ENCODE data around the gene ZNHIT1.
A peak's percentile ranks its signal among the peaks of the same experiment; 100 is the strongest.

ZNHIT1 gene

DNA sequence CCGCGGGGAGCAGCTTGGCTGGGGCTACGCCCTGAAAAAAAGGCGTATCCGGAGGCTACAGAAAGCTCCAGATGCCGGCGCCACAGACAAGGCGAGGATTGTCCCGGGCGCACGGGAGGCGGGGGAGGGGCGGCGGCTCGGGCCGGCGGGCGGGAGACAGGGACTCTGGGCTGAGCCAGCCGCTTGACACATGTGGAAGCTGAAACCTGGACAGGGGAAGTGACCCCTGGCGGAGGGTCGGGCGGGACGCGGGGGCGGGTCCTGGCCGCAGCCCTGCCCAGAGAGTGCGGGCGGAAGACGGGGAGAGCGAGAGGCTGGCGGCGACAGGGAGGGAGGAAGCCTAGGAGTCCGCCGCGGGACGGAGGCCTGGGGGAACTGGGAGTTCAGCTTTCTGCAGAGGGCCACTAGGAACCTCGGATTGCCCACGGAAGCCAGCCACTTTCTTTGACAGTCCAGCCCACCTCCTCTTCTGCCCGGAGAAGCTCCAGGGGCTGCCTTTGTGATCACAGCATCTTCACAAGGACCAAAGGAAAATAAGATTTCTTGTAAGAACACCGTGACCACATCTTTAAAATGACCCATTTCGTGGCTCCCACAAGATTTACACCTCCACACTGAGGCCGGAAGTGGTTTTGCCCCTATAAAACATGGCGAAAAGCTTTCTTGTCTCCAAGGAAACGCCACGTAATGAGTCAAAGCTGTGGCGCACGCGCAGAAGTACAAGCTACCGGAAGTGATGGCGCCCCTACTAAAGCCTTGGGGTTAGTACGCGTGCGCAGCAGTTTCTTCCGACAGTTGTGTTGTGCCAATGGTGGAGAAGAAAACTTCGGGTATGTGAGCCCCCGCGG is at the start of gene ZNHIT1, which contains the start of gene PLOD3:
ZNHIT1 (plus strand) TSS at position 778 of the 848 bp plus-strand sequence; CDS start at position 809, 31 bp downstream.
PLOD3 (minus strand) TSS at position 194 of the 848 bp plus-strand sequence. CDS start 307 bp downstream, outside the sequence.
- peak; percentile 97 for DNase-seq
- Histone ChIP-seq H3K4me3 (ENCODE audit: low read depth, low read length) (peak within 1 kb of the TSS; percentile 96), H3K27ac (peak within 1 kb of the TSS; percentile 85), H3K27me3 (ENCODE audit: insufficient read depth, low read depth, severe bottlenecking) (no peaks in the 10 kb centered on the region), H3K36me3 (peaks cover 23% of the 10 kb centered on the region), H3K9me3 (ENCODE audit: severe bottlenecking) (no peaks in the 10 kb centered on the region)
- TF ChIP-seq, protein P1, sequence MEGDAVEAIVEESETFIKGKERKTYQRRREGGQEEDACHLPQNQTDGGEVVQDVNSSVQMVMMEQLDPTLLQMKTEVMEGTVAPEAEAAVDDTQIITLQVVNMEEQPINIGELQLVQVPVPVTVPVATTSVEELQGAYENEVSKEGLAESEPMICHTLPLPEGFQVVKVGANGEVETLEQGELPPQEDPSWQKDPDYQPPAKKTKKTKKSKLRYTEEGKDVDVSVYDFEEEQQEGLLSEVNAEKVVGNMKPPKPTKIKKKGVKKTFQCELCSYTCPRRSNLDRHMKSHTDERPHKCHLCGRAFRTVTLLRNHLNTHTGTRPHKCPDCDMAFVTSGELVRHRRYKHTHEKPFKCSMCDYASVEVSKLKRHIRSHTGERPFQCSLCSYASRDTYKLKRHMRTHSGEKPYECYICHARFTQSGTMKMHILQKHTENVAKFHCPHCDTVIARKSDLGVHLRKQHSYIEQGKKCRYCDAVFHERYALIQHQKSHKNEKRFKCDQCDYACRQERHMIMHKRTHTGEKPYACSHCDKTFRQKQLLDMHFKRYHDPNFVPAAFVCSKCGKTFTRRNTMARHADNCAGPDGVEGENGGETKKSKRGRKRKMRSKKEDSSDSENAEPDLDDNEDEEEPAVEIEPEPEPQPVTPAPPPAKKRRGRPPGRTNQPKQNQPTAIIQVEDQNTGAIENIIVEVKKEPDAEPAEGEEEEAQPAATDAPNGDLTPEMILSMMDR (IDR thresholded peaks at IDR 0.05; ENCODE audit: low read depth, low read length), result peak; percentile 22; the same call in 1 of the 2 replicates

DNA sequence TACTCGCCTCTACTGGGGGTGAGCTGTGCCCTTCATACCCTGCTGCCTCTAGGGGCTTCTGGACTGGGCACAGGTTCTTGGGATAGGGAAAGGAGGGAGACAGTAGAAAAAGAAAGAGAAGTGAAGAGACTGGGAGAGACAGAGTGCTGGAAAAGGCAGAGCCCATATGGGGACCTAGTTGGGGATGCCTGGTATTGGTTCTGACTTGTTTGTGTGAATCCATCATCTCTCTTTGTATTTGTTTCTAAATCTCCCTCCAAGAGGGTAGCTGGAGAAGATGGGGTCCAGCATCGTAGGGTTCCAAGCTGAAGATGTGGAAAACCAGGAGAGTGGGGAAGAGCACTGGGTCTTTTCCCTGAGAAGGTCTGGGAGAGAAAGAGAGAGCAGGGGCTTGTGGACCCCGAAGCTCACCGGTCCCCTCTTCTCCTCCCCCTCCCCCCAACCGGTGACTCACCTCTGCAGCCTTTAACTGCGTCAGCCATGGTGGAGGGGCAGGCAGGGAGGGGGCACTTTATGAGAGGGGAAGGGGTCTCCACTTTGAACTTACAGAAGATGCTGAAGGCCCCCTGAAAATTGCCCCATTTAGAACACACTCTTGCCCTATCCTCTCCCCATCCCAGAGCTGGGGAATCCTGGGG is 49.4 kb upstream of the ZNHIT1 start:
- Histone ChIP-seq H3K36me3 (no peaks in the 10 kb centered on the region), H3K9me3 (ENCODE audit: severe bottlenecking) (peaks cover under 1% of the 10 kb centered on the region), H3K27ac (no peak overlapping the region), H3K4me3 (ENCODE audit: low read depth, low read length) (no peak overlapping the region), H3K27me3 (ENCODE audit: insufficient read depth, low read depth, severe bottlenecking) (peaks cover 96% of the 10 kb centered on the region)
- TF ChIP-seq, protein P1 (IDR thresholded peaks at IDR 0.05; ENCODE audit: low read depth, low read length), result no peak
- no peak for DNase-seq

DNA sequence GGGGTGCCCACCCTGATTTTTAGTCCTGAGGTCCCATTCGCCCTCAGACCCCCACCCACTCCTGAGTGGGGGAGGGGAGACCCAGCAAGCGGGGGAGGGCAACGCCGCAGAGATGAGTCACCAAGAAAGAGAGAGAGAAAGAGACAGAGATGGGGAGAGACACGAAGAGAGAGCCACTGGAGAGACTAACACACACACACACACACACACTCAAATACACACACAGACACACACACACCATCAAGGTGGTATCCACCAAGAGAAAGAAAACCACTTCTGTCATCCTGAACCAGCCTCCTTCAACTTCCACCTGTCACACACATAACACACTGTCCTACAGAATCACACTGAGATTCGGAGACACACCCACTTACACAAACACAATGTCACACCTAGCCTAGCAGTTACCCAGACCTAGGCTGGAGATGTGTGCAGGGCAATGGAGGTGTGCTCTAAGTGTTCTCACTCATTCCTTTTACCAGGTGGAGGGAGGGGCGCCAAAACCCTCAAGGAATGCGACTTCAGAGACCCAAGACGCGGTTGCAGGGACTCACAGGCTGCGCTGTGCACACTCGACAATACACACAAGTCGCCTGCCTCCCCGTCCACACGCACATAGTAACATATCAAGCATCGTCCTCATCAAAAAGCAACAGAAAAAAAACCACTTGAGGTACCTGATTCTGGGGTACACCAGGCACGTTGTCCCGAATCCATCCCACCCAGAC is 48.7 kb upstream of the ZNHIT1 start:
- Histone ChIP-seq H3K27ac (no peak overlapping the region), H3K27me3 (ENCODE audit: insufficient read depth, low read depth, severe bottlenecking) (peaks cover 96% of the 10 kb centered on the region), H3K36me3 (no peaks in the 10 kb centered on the region), H3K4me3 (ENCODE audit: low read depth, low read length) (no peak overlapping the region), H3K9me3 (ENCODE audit: severe bottlenecking) (peaks cover 8% of the 10 kb centered on the region)
- TF ChIP-seq, protein P1 (IDR thresholded peaks at IDR 0.05; ENCODE audit: low read depth, low read length), result no peak
- DNase-seq, result no peak

DNA sequence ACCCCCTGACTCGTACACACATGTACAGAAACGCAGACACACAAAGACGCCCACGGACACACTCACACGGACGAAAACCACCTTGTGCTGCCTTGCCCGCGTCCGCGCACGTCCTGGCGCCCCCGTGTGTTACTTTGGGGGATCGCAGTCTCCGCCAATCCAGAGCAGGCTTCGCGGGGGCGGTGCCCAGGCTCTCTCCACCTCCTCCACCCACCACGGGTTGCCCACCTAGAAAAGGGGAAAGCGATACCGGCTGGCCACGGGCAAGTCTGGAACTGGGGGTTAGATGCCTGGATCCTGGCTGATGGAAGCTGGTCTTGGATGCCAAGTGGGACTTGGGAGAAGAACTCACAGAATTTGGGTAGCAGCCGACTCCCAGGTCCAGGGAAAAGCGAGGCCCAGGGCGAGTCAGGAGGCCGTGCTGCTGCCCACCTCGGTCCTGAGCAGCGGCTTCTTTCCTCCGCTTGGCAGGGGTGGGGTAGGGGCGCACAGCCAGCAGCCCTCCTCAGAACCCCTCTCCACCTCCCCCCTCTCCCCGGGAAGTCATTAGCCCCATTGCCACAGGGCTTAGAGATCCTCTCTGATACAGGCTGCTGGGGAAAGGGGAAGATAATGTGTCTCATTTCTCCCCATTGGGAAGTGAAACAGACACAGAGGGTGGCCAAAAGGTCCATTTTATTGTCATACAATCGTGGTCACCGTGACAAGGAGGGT is 48.0 kb upstream of the ZNHIT1 start:
- Histone ChIP-seq H3K27me3 (ENCODE audit: insufficient read depth, low read depth, severe bottlenecking) (peaks cover 96% of the 10 kb centered on the region), H3K4me3 (ENCODE audit: low read depth, low read length) (no peak overlapping the region), H3K9me3 (ENCODE audit: severe bottlenecking) (peaks cover 9% of the 10 kb centered on the region), H3K27ac (no peak overlapping the region), H3K36me3 (no peaks in the 10 kb centered on the region)
- TF ChIP-seq, protein P1 (IDR thresholded peaks at IDR 0.05; ENCODE audit: low read depth, low read length), result peak; percentile 95
- peak; percentile 74 for DNase-seq

All from WERI-Rb-1 (cell line).